DMS153 (cell line): Measurements from ENCODE around the gene TEX22.

Experiments
- DNase-seq: peaks from one replicate; lab custom pipeline; 2025; lab: John Stamatoyannopoulos, UW

The TEX22 gene

DNA sequence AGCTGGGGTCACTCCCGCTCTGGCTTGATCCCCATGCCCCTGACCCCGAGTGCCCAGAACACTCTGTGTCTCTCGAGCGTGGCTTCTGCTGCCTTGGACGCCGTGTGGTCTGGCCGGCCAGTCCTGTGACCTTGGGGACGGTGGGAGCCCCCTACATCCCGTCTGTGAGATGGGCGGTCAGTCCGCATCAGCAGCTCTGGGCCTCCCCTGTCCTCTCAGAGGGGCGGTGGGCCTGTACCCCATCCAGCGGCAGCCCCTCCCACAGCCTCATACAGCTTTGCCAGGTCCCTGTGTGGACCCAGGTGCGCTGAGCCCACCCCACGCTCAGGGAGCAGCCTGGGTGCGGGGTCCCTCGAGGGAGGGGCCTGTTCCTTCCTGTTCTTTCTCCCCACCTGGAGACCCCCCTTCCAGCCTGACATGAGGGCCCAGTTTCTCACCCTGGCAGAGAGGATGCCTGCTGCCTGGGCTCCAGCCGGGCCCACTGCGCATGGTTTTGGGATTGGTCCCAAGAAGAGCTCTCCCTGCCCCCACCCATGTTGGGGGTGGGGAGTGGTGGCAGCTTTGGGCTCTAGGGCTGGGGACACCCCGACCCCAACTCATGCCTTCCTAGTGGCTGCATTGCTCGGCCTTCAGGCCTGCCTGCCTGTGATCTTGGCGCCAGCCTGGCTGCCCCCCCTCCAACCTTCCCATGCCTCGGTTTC is 22.8 kb downstream of the TEX22 start:
- no peak for DNase-seq

DNA sequence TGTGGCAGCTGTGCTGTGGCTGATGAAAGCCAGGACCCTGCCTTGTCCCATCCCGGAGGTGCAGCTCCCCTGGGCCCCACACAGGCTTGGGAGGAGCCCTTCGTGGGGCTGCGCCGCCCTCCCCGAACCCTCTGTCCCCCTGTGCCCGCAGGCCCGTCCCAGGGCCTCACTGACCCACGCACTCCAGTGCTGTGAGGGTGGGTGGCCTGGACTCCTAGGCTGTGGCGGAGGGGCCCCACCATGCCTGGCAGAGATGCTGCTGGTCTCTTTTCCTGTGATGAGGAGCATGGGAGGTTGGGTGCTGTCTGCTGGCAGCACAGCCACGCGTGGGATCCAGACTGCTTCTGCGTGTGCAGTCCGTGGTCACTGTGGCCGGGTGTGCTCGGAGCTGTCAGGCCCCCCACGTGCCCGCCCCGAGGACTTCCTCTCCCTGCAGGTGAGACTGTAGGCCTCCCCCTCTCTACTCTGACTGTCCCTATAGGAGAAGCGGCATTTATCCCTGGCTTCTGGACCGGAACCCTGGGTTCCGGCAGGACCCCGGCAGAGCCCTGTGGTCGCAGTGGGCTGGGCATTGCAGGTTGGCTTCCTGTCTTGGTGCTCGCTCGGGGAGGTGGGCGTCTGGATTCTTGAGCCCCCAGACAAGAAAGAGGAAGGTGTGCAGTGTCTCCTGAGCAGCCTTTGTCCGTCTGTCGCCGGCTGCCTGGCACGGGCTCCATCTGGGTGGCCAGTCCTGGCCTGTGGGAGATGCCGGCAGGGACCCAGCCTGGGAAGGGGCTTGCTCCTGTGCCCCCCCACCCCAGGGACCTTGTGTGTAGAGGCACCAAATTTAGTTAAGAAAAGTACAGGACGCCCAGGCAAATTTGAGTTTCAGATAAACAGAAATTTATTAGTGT is 23.6 kb downstream of the TEX22 start:
- DNase-seq: no peak

DNA sequence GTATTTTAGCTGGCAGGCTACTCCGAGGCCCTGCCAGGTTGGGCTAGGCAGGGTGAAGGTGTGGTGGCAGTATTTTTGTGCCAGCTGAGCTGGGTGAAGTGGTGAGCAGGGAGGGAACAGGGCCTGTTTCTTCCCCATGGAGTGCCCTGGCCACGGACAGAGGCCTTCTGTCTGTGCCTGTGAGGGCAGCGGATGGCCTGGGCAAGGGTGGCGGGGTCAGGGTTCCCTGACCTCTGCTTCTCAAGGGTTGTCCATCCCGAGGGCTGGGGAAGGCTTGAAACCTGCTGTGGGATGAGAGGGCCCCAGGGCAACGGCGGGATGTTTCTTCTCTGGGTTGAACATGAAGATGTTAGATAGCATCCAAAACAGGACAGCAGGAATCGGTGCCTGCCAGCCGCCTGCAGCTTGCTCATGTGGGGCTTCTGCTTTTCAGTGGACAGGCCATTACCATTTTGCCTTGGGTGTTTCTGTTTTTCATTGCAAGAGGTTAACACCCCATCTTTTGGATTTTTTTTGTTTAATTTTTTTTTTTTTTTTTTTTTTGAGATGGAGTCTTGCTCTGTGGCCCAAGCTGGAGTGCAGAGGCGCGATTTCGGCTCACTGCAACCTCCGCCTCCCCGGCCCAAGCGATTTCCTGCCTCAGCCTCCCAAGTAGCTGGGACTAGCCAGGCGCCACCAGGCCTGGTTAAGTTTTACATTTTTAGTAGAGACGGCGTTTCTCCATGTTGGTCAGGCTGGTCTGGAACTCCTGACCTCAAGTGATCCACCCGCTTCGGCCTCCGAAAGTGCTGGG is 24.6 kb downstream of the TEX22 start:
- no peak for DNase-seq

DNA sequence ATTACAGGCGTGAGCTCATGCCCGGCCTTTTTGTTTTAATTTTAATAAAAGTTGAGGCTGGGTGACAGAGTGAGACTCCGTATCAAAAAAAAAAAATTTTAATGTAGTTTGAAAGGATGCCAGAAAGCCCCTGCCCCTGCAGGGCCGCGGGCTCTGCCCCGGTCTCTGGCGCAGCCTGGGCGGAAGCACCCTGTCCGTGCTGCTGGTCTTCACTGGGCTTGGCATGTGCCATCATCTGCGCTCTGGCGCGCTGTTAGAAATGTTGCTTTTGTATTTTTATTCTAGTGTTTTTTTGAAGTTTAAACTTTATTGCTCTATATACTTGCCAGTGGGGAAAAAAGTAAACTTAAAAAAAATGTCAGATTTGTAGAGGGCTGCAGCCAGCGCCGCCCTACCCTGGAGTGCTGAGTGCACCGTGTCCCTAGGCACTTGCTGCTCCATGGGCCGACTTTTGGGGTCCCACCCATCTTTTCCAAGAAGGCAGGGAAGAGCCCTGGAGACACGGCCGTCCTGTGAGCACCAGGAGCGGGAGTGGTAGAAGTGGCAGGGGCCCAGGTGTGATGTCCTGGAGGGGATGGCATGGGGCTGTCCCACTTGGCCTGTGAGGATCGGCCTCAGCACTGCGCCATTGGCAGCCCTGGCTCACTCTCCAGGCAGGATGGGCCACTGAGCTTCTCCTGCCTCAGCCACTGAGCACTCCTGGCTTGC is 25.3 kb downstream of the TEX22 start:
- no peak for DNase-seq

DNA sequence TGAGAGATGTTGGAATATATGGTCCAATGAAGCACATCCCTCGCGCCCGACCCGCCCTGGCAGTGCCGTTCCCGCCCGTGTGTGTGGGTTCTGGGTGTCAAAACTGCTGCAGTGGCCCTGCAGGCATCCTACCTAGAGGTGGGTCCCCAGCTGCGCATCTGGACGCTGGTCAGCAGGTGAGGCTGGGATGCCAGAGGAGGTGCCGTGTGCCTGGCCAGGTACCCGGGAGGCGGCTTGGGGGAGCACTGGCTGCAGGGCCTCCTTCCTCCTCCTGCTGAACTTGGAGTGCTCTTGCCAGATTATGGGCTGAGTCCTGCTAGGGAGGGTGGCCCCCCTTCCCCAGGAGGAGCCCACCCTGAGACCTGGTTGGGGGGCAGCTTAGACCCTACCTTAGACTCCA is 26.5 kb downstream of the TEX22 start:
- no peak for DNase-seq

DNA sequence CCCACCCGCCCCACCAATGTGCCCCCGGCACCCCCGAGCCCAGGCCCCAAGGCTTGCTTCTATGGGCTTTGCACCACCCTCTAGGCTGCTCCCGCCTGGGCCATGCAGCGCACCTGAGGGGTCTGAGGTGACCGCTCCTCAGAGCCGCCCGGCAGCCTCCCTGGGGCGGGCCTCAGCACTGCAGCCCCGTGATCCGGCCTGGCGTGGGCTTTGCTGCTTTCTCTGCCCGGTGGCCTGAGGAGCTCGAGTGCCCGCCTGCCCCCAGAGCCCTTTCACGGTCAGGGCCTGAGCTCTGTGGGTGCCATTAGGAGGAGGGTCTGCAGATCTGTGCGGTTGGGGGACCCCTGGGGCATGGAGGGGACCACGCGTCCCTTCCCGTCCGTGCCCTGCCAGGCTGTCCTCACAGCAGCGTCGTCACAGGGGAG is 27.5 kb downstream of the TEX22 start:
- DNase-seq: no peak

DNA sequence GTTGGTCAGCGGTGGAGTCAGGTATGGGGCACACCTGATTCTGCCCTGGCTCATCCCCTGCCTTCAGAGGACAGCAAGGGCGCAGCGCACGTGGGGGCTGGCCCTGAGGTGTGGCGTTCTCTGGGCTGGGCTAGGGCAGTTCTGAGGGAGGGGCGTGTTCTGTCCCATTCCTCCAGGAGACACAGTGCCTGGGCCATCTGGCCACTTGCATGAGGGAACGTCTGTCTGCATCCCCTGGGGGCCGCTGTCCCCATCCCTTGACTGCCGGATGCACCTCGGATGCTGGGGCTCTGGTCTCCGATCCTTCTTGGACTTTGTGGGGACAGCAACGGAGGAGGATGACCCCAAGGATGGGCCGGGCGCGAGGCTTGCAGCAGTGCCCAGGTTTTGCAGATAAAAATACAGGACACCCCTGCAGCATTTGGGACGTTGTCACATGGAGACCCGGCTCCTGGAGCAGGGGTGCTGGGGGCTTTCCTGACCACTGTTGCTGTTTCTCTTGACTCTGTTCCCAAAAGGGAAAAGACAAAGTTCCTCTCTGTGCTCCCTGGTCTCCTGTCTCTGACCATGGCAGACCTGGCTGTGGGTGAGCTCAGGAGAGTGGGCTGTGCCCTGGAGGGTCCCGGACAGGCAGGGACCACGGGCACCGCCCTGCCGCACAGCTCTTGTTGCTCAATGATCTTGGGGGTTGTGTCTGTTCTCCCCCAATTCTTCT is 28.2 kb downstream of the TEX22 start:
- no peak for DNase-seq

DNA sequence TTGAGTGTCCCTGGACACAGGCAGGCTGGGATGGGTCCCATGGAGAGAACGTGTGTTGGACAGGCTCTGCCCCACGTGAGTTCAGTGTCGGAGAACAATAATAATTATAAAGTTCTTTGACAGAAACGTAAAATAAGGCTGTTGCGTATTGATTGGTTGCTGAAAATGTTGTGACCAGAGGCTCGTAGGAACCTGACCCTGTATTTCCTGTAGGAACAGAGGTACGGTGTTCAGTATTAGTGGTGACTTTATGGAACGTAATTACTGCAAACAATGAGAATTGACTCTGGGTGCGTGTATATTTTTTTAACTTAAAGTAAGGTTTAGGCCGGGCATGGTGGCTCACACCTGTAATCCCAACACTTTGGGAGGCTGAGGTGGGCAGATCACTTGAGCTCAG is 29.1 kb downstream of the TEX22 start:
- DNase-seq: no peak

DNA sequence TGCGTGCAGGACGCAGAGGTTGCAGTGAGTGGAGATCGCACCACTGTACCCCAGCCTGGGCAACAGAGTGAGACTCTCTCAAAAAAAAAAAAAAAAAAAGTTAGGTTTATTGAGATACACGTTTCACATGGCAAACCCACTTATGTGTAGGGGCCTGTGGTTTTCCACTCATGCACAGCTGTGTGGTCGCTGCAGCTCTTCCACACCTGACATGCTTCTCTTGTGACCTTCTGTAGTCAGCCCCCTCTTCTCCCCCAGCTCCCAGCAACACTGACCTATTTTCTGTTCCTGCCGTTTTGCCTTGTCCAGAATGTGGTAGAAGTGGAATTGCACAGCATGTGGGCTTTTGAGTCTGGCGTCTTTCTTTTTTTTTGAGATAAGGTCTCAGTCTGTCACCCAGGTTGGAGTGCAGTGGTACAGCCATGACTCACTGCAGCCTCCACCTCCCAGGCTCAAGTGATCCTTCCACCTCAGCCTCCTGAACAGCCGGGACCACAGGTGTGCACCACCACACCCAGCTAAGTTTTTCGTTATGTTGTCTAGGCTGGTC is 29.7 kb downstream of the TEX22 start:
- DNase-seq: no peak

DNA sequence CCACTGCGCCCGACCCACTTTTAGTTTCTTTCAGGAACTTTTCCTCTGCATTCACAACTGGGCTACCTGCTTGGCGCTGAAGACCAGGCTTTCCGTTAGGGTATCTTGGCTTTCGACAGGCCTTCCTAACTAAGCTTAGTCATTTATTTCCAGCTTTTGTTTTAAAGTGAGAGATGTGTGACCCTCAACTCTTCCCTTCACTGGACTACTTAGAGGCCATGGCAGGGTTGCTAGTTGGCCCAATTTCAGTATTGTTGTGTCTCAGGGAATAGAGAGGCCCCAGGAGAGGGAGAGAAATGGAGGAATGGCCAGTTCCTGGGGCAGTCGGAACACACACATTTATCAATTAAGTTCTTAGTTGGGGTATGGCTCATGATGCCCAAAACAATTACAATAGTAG is 31.7 kb downstream of the TEX22 start:
- DNase-seq: no peak

DNA sequence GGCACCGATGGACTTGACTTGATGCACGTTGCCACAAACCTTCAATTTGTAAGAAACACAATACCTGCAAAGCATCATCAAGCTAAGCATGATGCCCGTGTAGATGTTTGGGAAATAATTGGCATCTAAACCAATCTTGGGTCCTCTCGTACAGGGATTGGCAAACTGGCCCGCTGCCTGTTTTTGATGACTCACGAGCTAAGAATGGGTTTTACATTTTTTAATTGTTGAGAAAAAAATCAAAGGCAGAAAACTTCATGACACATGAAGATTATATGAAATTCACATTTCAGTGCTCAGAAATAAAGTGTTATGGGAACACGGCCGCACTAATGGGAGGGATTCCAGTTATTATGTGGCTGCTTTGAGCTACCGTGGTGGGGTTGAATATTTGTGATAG is 32.2 kb downstream of the TEX22 start:
- no peak for DNase-seq

DNA sequence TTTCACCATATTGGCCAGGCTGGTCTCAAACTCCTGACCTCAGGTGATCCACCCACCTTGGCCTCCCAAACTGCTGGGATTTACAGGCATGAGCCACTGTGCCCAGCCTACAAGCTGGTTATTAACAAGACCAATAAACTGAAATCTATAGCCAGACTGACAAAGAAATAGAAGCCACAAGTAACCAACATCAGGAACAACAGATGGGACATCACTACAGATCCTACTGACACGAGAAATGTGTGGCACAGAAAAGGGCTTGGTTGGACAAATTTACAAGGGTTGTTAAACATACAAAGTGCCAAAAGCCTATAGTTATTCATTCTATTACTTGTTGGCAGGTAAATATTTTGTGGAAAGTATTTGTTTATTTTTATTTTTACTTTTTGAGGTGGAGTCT is 32.9 kb downstream of the TEX22 start:
- DNase-seq: no peak

DNA sequence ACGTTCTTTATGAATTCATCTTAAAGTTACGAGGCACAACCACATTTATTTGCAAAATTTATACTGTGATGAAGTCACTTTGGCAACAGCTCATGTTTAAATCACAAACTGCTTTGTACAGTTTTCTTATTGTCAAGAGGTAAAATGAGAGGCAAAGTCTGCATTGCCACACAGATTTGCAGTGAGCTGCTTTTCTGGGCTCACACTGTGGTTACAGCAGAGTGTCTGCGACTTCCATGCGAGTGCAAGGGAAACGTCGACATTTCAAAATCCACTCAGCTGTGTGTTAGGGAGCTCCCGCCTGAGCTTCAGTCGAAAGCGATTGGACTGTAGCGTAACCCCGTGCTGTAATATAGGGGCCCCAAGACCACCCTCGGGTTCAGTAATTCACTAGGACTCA is 34.3 kb downstream of the TEX22 start:
- DNase-seq: no peak

DNA sequence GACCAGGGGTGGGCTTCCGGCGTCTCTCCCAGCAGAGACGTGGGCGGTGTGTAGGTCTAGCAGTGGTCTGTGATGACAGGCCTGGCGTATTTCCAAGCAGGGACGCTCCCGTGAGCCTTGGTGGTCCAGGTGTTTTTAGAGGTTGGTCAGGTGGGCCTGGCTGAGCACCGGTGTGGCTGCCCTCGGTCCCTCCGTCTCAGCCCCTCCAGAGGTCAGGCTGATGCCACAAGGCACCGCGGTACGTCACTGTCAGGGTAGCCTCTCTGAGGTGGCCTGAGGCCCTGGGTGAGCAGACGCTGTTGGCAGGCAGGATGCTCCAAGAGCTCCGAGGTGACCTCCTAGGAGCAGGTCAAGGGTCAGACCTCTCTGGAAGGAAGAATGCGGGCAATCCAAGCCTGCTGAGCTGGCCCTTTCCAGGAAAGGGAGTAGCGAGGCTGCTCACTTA is 34.8 kb downstream of the TEX22 start:
- no peak for DNase-seq

DNA sequence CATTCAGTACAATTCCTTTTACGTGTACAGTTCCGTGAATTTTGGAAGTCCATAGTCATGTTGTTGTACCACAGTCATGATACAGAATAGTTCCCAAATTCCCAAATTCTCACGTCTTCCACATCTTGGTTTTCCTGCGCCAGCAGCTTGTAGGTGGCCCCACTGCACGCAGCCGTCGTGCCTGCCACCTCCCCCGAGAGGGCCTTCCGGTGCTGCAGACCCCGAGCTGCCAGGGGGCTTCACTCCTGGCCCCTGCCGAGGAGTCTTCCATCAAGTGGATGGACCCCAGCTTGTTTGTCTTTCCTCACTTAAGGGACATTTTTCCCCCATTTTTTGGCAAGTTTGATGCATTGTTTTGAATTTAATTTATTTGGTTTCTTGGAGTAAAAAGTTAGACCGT is 38.1 kb downstream of the TEX22 start:
- DNase-seq: no peak

DNA sequence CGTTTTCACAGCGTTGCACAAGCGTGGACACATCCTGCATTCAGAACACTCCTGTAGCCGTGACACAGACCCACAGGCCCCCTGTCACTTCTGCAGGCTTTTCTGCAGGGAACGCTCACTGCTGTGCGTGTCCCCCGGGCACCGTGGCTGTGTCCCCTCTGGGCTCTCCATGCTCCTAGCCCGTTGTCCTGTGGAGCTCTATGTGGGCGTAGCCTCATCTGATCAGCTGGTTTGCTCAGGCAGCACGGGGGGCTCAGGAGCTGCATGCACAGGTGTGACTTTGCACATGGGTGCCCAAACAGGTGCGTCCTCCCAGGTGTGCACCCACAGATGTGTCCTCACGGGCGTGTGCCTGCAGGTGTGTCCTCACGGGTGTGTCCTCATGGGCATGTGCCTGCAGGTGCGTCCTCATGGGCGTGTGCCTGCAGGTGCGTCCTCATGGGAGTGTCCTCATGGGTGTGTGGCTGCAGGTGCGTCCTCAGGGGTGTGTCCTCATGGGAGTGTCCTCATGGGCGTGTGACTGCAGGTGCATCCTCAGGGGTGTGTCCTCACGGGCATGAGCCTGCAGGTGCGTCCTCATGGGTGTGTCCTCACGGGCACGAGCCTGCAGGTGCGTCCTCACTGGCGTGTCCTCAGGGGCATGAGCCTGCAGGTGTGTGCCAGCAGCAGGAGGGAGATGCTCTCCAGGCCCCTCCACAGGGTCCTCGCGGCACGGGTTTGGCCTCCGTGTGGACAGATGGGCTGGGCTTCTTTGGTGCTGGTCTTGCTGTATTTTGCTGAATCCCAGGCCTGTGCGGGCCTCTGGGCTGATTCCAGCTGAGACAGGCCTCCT is 38.8 kb downstream of the TEX22 start:
- DNase-seq: peak; percentile 72

DNA sequence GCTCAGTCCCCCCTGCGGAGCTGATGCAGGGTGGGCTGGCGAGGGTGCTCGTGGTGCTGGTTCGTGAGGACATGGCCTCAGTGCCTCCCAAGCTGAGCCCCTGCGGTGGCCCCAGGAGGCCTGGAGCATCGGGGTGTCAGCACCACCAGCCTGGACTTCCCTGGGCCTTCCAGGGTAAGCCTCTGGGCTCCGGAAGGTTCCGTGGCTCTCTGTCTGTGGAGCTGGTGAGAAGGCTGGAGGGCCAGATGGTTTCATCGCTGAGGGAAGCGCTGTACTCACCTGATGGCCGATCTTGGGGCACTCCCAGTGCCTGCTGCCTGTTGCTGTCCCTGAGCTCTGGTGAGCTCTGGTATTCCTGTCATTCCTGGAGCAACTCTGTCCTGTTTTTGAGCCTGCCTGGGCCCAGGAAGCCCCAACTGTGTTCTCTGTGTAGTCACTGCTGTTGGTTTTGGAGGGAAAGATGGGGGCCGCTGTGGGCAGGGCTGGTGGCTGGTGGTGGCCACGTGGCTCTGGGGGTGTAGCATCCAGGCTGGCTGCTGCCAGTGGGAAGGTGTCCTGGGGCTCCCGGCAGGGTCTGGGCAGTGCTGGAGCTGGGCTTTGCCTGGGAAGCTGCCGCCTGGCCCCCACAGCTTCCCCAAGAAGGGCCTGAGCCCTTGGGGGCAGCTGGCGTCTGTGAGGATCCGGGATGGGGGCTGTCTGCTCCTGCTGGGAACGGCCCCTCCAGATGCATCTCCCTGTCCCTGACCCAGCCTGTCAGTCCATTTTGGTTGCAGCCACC is 39.6 kb downstream of the TEX22 start:
- no peak for DNase-seq

DNA sequence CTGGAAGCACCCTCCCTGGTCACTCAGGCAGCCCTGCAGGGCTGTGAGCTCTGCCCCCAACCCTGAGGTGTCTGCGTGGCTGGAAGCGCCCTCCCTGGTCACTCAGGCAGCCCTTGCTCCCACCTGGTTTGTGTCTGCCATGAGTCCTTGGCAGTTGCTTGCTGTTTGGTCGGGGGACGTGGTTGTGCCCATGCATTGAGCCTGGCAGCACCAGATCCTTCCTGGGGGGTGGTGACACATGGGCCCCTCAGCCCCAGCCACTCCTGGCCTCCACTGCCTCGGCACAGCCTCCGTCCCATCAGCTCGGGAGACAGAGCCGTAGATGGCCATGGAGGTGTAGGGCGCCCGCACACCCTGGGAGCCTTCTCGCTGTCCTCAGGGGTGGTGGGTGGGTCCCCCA is 40.8 kb downstream of the TEX22 start:
- no peak for DNase-seq
